H9 (cell line): Measurements from ENCODE around the gene PRKCI. TPM values are rescaled to one million over a fixed set of nuclear protein-coding genes. Genes with fewer than 3 reads are reported as not detected.

ENCODE experiments used
- DNase-seq: peaks from one replicate; pipeline ENCODE4 v3.0.0-alpha.2; 2017
- H2AFZ ChIP-seq: one replicate; pipeline ENCODE4 v1.6.1; 2013; ENCODE audit warnings: mild to moderate bottlenecking, low read length, control low read depth, moderate library complexity
- H2AK5ac ChIP-seq: 2 replicates; pipeline ENCODE4 v1.6.1; 2013; ENCODE audit warnings: low read length, control low read depth, mixed read lengths; ENCODE audit not compliant: insufficient read length
- H2BK120ac ChIP-seq: one replicate; pipeline ENCODE4 v1.6.1; 2013; ENCODE audit warnings: low read depth, mild to moderate bottlenecking, low read length, control low read depth, inconsistent platforms; ENCODE audit not compliant: poor library complexity, severe bottlenecking
- H2BK12ac ChIP-seq: 2 replicates; pipeline ENCODE4 v1.6.1; 2013; ENCODE audit warnings: low read length, control low read depth, mixed read lengths, low read depth; ENCODE audit not compliant: insufficient read length
- H2BK15ac ChIP-seq: 2 replicates; pipeline ENCODE4 v1.6.1; 2013; ENCODE audit warnings: low read depth, low read length, control low read depth
- H2BK20ac ChIP-seq: one replicate; pipeline ENCODE4 v1.6.1; 2013; ENCODE audit warnings: low read depth, mild to moderate bottlenecking, low read length, control low read depth, inconsistent platforms; ENCODE audit not compliant: poor library complexity, severe bottlenecking
- H2BK5ac ChIP-seq: 2 replicates; pipeline ENCODE4 v1.6.1; 2013; ENCODE audit warnings: low read length, control low read depth, mixed read lengths; ENCODE audit not compliant: insufficient read length
- H3K14ac ChIP-seq: 2 replicates; pipeline ENCODE4 v1.6.1; 2013; ENCODE audit warnings: low read length, control low read depth; ENCODE audit not compliant: insufficient read depth
- H3K18ac ChIP-seq: 2 replicates; pipeline ENCODE4 v1.6.1; 2013; ENCODE audit warnings: low read depth, mild to moderate bottlenecking, mixed read lengths, low read length, control low read depth; ENCODE audit not compliant: insufficient read length
- H3K23ac ChIP-seq: 2 replicates; pipeline ENCODE4 v1.6.1; 2013; ENCODE audit warnings: low read length, control low read depth, mixed read lengths, low read depth; ENCODE audit not compliant: insufficient read length
- H3K23me2 ChIP-seq: 2 replicates; pipeline ENCODE4 v1.6.1; 2013; ENCODE audit warnings: low read depth, mild to moderate bottlenecking, mixed read lengths, low read length, control low read depth; ENCODE audit not compliant: insufficient read length, poor library complexity, severe bottlenecking
- H3K27ac ChIP-seq: 2 replicates; pipeline ENCODE4 v1.5.1; 2013; ENCODE audit warnings: low read length, control low read depth, mixed read lengths, low read depth; ENCODE audit not compliant: insufficient read length
- H3K27me3 ChIP-seq: 2 replicates; pipeline ENCODE4 v1.6.1; 2013; ENCODE audit warnings: low read length, control low read depth, inconsistent platforms; ENCODE audit not compliant: insufficient read depth
- H3K4ac ChIP-seq: 2 replicates; pipeline ENCODE4 v1.6.1; 2013; ENCODE audit warnings: low read depth, mild to moderate bottlenecking, control low read depth, inconsistent platforms, low read length, moderate library complexity
- H3K4me1 ChIP-seq: 2 replicates; pipeline ENCODE4 v1.6.1; 2013; ENCODE audit warnings: low read length, control low read depth, inconsistent platforms; ENCODE audit not compliant: insufficient read depth
- H3K4me2 ChIP-seq: 2 replicates; pipeline ENCODE4 v1.6.1; 2013; ENCODE audit warnings: low read length, control low read depth, mixed read lengths; ENCODE audit not compliant: insufficient read length, insufficient read depth
- H3K56ac ChIP-seq: 2 replicates; pipeline ENCODE4 v1.6.1; 2013; ENCODE audit warnings: low read depth, mild to moderate bottlenecking, mixed read lengths, low read length, control low read depth; ENCODE audit not compliant: insufficient read length
- H3K79me1 ChIP-seq: 2 replicates; pipeline ENCODE4 v1.6.1; 2013; ENCODE audit warnings: low read depth, mild to moderate bottlenecking, moderate library complexity, low read length, control low read depth, inconsistent platforms; ENCODE audit not compliant: insufficient read depth, poor library complexity, severe bottlenecking
- H3K79me2 ChIP-seq: 2 replicates; pipeline ENCODE4 v1.6.1; 2013; ENCODE audit warnings: low read length, control low read depth, inconsistent platforms; ENCODE audit not compliant: insufficient read depth
- H3K9ac ChIP-seq: 2 replicates; pipeline ENCODE4 v1.6.1; 2013; ENCODE audit warnings: low read length, control low read depth, mixed read lengths; ENCODE audit not compliant: insufficient read length; ENCODE audit errors: extremely low read depth
- H3K9me3 ChIP-seq: one replicate; pipeline ENCODE4 v1.6.1; 2013; ENCODE audit warnings: low read depth, low read length, inconsistent platforms; ENCODE audit not compliant: control insufficient read depth
- H3T11ph ChIP-seq: one replicate; pipeline ENCODE4 v1.6.1; 2013; ENCODE audit warnings: mild to moderate bottlenecking, low read length, control low read depth, inconsistent platforms
- H4K20me1 ChIP-seq: one replicate; pipeline ENCODE4 v1.6.1; 2013; ENCODE audit not compliant: control insufficient read depth, insufficient read length, insufficient read depth
- H4K5ac ChIP-seq: 2 replicates; pipeline ENCODE4 v1.6.1; 2013; ENCODE audit warnings: low read depth, mild to moderate bottlenecking, mixed read lengths, low read length, control low read depth; ENCODE audit not compliant: insufficient read length
- H4K8ac ChIP-seq: replicated peaks from 2 replicates; pipeline ENCODE4 v1.6.1; 2013; ENCODE audit warnings: low read length, control low read depth, mixed read lengths, low read depth; ENCODE audit not compliant: insufficient read length
- H4K91ac ChIP-seq: 2 replicates; pipeline ENCODE4 v1.6.1; 2013; ENCODE audit warnings: low read depth, mild to moderate bottlenecking, moderate library complexity, mixed read lengths, low read length, control low read depth; ENCODE audit not compliant: insufficient read length
- H3K27ac Mint-ChIP-seq, 3 experiments: 2 replicates in 2 of 3; 3 replicates in 1 of 3; pipeline ENCODE4 v1.8.0; 2020 to 2021; ENCODE audit warnings: mixed read lengths in 3 of 3, mild to moderate bottlenecking in 1 of 3, moderate library complexity in 1 of 3
- H3K27me3 Mint-ChIP-seq: 2 replicates; pipeline ENCODE4 v1.8.0; 2021; ENCODE audit warnings: low read depth, mild to moderate bottlenecking, moderate library complexity, mixed read lengths
- H3K36me3 Mint-ChIP-seq, 3 experiments: 2 replicates in 2 of 3; 3 replicates in 1 of 3; pipeline ENCODE4 v1.8.0; 2020 to 2021; ENCODE audit warnings: low read depth in 3 of 3, mixed read lengths in 3 of 3; ENCODE audit not compliant: insufficient read depth in 1 of 3
- H3K4me1 Mint-ChIP-seq, 2 experiments: 2 replicates each; pipeline ENCODE4 v1.8.0; 2020; ENCODE audit warnings: mixed read lengths in 2 of 2
- H3K4me3 Mint-ChIP-seq, 2 experiments: 2 replicates in 1 of 2; 3 replicates in 1 of 2; pipeline ENCODE4 v1.8.0; 2020 to 2021; ENCODE audit warnings: mild to moderate bottlenecking in 2 of 2, mixed read lengths in 2 of 2, moderate library complexity in 1 of 2
- H3K9me3 Mint-ChIP-seq, 2 experiments: 2 replicates in 1 of 2; 3 replicates in 1 of 2; pipeline ENCODE4 v1.8.0; 2020; ENCODE audit warnings: mild to moderate bottlenecking in 2 of 2, mixed read lengths in 2 of 2, moderate library complexity in 1 of 2
- CTCF ChIP-seq: fragments of 200-600 bp; sonication (generic); conservative IDR thresholded peaks from 3 replicates; pipeline ENCODE4 v1.8.0; 2021; ENCODE audit warnings: antibody characterized with exemption, mild to moderate bottlenecking
- WGBS: extraction: QIAGEN DNeasy Blood & Tissue Kit; methylation state at CpG from one replicate; pipeline ENCODE4 v1.1.7; 2013; ENCODE audit warnings: missing lambda C conversion rate, low lambda C conversion rate, mixed read lengths; ENCODE audit not compliant: insufficient read length; ENCODE audit errors: extremely low coverage; 5-methylcytosine and 5-hydroxymethylcytosine counted together
- total RNA-seq: library from RNA; stranded (reverse); gene quantifications from 2 replicates; pipeline ENCODE4 v1.2.1, GENCODE V29; 2021

Gene PRKCI
- total RNA-seq, 1 experiment from 2014 or later, result 71.1 TPM

- no peak overlapping the region for H3K27ac Mint-ChIP-seq
- no peaks in the 10 kb centered on the region for H3K4me1 ChIP-seq
- no peaks in the 10 kb centered on the region for H3K79me2 ChIP-seq
These were observed 79.2 kb downstream of the PRKCI start for GRCh38 chr3:170301405-170301804.

More at GRCh38 chr3:170301405-170301804, 79.2 kb downstream of the PRKCI start:
- H3K79me1 ChIP-seq, result no peaks in the 10 kb centered on the region
- no peak overlapping the region for H3K56ac ChIP-seq
- H3K4me2 ChIP-seq, result no peak overlapping the region
- H3K14ac ChIP-seq, result no peak overlapping the region
- no peak overlapping the region for H2BK15ac ChIP-seq
- H3K27ac ChIP-seq, result no peak overlapping the region
- no peak overlapping the region for H3K23ac ChIP-seq
- no peak overlapping the region for H2AFZ ChIP-seq
- H2AK5ac ChIP-seq, result no peak overlapping the region
- no peak overlapping the region for H2BK12ac ChIP-seq
- H3T11ph ChIP-seq, result no peak overlapping the region
- H3K27me3 ChIP-seq, result no peaks in the 10 kb centered on the region
- no peak overlapping the region for H2BK5ac ChIP-seq
- H4K91ac ChIP-seq, result no peak overlapping the region
- H2BK120ac ChIP-seq, result no peak overlapping the region
- DNase-seq, result no peak
- Mint-ChIP-seq H3K4me3 (no peak overlapping the region), H3K27me3 (no peaks in the 10 kb centered on the region), H3K4me1 (no peaks in the 10 kb centered on the region), H3K9me3 (no peaks in the 10 kb centered on the region), H3K36me3 (peaks cover 11 to 43% (median 23%) of the 10 kb centered on the region in 3 experiments; a peak in 6 of 7 replicates)
- H2BK20ac ChIP-seq, result no peak overlapping the region
- H3K23me2 ChIP-seq, result no peaks in the 10 kb centered on the region
- no peak overlapping the region for H4K8ac ChIP-seq
- H3K4ac ChIP-seq, result no peak overlapping the region
- no peak overlapping the region for H4K5ac ChIP-seq
- H3K18ac ChIP-seq, result no peak overlapping the region
- H4K20me1 ChIP-seq, result no peaks in the 10 kb centered on the region
- H3K9me3 ChIP-seq, result no peaks in the 10 kb centered on the region
- no peak overlapping the region for H3K9ac ChIP-seq
- no CpG with 5 or more reads among the region's 3 CpGs for WGBS
- TF ChIP-seq CTCF, result no peak
